Activated CD4-positive, alpha-beta T cell treated with anti-CD3 and anti-CD28 coated beads, Interleukin-2, amount 10 ng/mL, durations not matched to agents 24 days and 14 days (primary cell): ENCODE data around the gene PIP5KL1. TPM values are rescaled to one million over a fixed set of nuclear protein-coding genes. Genes with fewer than 3 reads are reported as not detected.

Experiments used
- DNase-seq: peaks from one replicate; pipeline ENCODE4 v3.0.0; 2022
- H3K27ac Mint-ChIP-seq: one replicate; pipeline ENCODE4 v1.8.0; 2022; ENCODE audit warnings: mild to moderate bottlenecking, mixed read lengths
- H3K27me3 Mint-ChIP-seq: one replicate; pipeline ENCODE4 v1.8.0; 2022; ENCODE audit warnings: mixed read lengths
- H3K36me3 Mint-ChIP-seq: one replicate; pipeline ENCODE4 v1.8.0; 2022; ENCODE audit warnings: low read depth, mild to moderate bottlenecking, mixed read lengths
- H3K4me1 Mint-ChIP-seq: one replicate; pipeline ENCODE4 v1.8.0; 2021; ENCODE audit warnings: mixed read lengths
- H3K4me3 Mint-ChIP-seq: one replicate; pipeline ENCODE4 v1.8.0; 2022; ENCODE audit warnings: mild to moderate bottlenecking, moderate library complexity, mixed read lengths
- H3K9me3 Mint-ChIP-seq: one replicate; pipeline ENCODE4 v1.8.0; 2021; ENCODE audit warnings: mixed read lengths
- intact Hi-C: fragments of 100-400 bp; cut with micrococcal nuclease; formaldehyde crosslinking; loops from one replicate; pipeline ENCODE4 v1.15.1; 2023
- total RNA-seq: library from RNA; stranded (reverse); gene quantifications from 2 replicates; pipeline ENCODE4 v1.2.3, GENCODE V29; 2022

Gene PIP5KL1
- total RNA-seq, 1 donor from 2014 or later = 0.89 TPM

- H3K9me3 Mint-ChIP-seq = no peaks in the 10 kb centered on the region
- intact Hi-C loops = loop anchor here (5.0 kb wide), 2 partner anchors 129 to 304 kb away; partner anchors contain the start of genes CDK9 and STXBP1
- H3K4me3 Mint-ChIP-seq = peak overlapping the region; percentile 86
- H3K36me3 Mint-ChIP-seq = peaks cover 20% of the 10 kb centered on the region
- H3K4me1 Mint-ChIP-seq = peaks cover 48% of the 10 kb centered on the region
- H3K27me3 Mint-ChIP-seq = no peaks in the 10 kb centered on the region
- peak overlapping the region; percentile 87 for H3K27ac Mint-ChIP-seq
- DNase-seq = peak; percentile 78
These were observed 14.5 kb downstream of the PIP5KL1 start for GRCh38 chr9:127915801-127916719.

- intact Hi-C loops = loop anchor here (5.0 kb wide), 2 partner anchors 128 to 303 kb away; partner anchors contain the start of genes CDK9 and STXBP1
- Mint-ChIP-seq H3K27me3 (no peaks in the 10 kb centered on the region), H3K4me3 (peak overlapping the region; percentile 86), H3K36me3 (peaks cover 25% of the 10 kb centered on the region), H3K4me1 (peaks cover 54% of the 10 kb centered on the region), H3K9me3 (no peaks in the 10 kb centered on the region), H3K27ac (peak overlapping the region; percentile 72)
- peak; percentile 65 for DNase-seq
These were observed 15.2 kb downstream of the PIP5KL1 start for GRCh38 chr9:127915325-127915752.

GRCh38 chr9:127913682-127914081, 16.9 kb downstream of the PIP5KL1 start:
- peaks cover 45% of the 10 kb centered on the region for H3K4me1 Mint-ChIP-seq

GRCh38 chr9:127912882-127913281, 17.7 kb downstream of the PIP5KL1 start:
- Mint-ChIP-seq H3K27me3 (no peaks in the 10 kb centered on the region), H3K4me3 (no peak overlapping the region), H3K4me1 (peaks cover 39% of the 10 kb centered on the region), H3K9me3 (no peaks in the 10 kb centered on the region), H3K27ac (peak overlapping the region; percentile 63), H3K36me3 (peaks cover 25% of the 10 kb centered on the region)
- intact Hi-C loops = no loop called here
- DNase-seq = no peak

More at GRCh38 chr9:127913682-127914081, 16.9 kb downstream of the PIP5KL1 start:
- Mint-ChIP-seq H3K4me3 (no peak overlapping the region), H3K27ac (peak overlapping the region; percentile 11), H3K9me3 (no peaks in the 10 kb centered on the region), H3K36me3 (peaks cover 25% of the 10 kb centered on the region), H3K27me3 (no peaks in the 10 kb centered on the region)
- no peak for DNase-seq
- intact Hi-C loops = no loop called here

- intact Hi-C loops = no loop called here
- Mint-ChIP-seq H3K27ac (peak overlapping the region; percentile 96), H3K9me3 (no peaks in the 10 kb centered on the region), H3K4me1 (peaks cover 38% of the 10 kb centered on the region), H3K36me3 (peaks cover 25% of the 10 kb centered on the region), H3K27me3 (no peaks in the 10 kb centered on the region), H3K4me3 (no peak overlapping the region)
- DNase-seq = no peak
These were observed 18.3 kb downstream of the PIP5KL1 start for GRCh38 chr9:127912296-127912695.

GRCh38 chr9:127910613-127911205, 19.9 kb downstream of the PIP5KL1 start:
- DNase-seq = peak; percentile 76
- intact Hi-C loops = no loop called here
- Mint-ChIP-seq H3K27me3 (no peaks in the 10 kb centered on the region), H3K9me3 (no peaks in the 10 kb centered on the region), H3K36me3 (peaks cover 23% of the 10 kb centered on the region), H3K27ac (peak overlapping the region; percentile 96), H3K4me1 (peaks cover 45% of the 10 kb centered on the region), H3K4me3 (peak overlapping the region; percentile 61)

GRCh38 chr9:127909839-127910273, 20.7 kb downstream of the PIP5KL1 start:
- no peak overlapping the region for H3K27ac Mint-ChIP-seq
- no peak for DNase-seq
- peaks cover 23% of the 10 kb centered on the region for H3K36me3 Mint-ChIP-seq
- no peak overlapping the region for H3K4me3 Mint-ChIP-seq
- H3K9me3 Mint-ChIP-seq = no peaks in the 10 kb centered on the region
- H3K4me1 Mint-ChIP-seq = peaks cover 45% of the 10 kb centered on the region
- no peaks in the 10 kb centered on the region for H3K27me3 Mint-ChIP-seq
- intact Hi-C loops = no loop called here

- Mint-ChIP-seq H3K4me3 (no peak overlapping the region), H3K27ac (no peak overlapping the region), H3K36me3 (peaks cover 21% of the 10 kb centered on the region), H3K9me3 (no peaks in the 10 kb centered on the region), H3K27me3 (no peaks in the 10 kb centered on the region), H3K4me1 (peaks cover 51% of the 10 kb centered on the region)
- intact Hi-C loops = no loop called here
- DNase-seq = no peak
These were observed 22.0 kb downstream of the PIP5KL1 start for GRCh38 chr9:127908660-127908926.

- H3K27me3 Mint-ChIP-seq = no peaks in the 10 kb centered on the region
- no peak for DNase-seq
- peaks cover 19% of the 10 kb centered on the region for H3K36me3 Mint-ChIP-seq
- peak overlapping the region; percentile 73 for H3K27ac Mint-ChIP-seq
- no peak overlapping the region for H3K4me3 Mint-ChIP-seq
- H3K4me1 Mint-ChIP-seq = peaks cover 56% of the 10 kb centered on the region
- H3K9me3 Mint-ChIP-seq = no peaks in the 10 kb centered on the region
- intact Hi-C loops = no loop called here
These were observed 22.5 kb downstream of the PIP5KL1 start for GRCh38 chr9:127907867-127908659.

GRCh38 chr9:127905788-127906191, 24.8 kb downstream of the PIP5KL1 start:
- intact Hi-C loops = loop anchor here (1.0 to 2.0 kb wide), 2 partner anchors 12 to 123 kb away; partner anchors contain the start of gene ST6GALNAC4
- Mint-ChIP-seq H3K4me3 (peak overlapping the region; percentile 88), H3K27ac (peak overlapping the region; percentile 99), H3K9me3 (no peaks in the 10 kb centered on the region), H3K27me3 (no peaks in the 10 kb centered on the region), H3K4me1 (peaks cover 45% of the 10 kb centered on the region), H3K36me3 (peaks cover 6% of the 10 kb centered on the region)
- peak; percentile 88 for DNase-seq

- peak; percentile 87 for DNase-seq
- H3K9me3 Mint-ChIP-seq = no peaks in the 10 kb centered on the region
These were observed 25.4 kb downstream of the PIP5KL1 start for GRCh38 chr9:127905004-127905728.

GRCh38 chr9:127904561-127905003, 26.0 kb downstream of the PIP5KL1 start:
- intact Hi-C loops = loop anchor here (1.0 to 2.0 kb wide), 2 partner anchors 13 to 122 kb away; partner anchors contain the start of gene ST6GALNAC4
- H3K4me1 Mint-ChIP-seq = peaks cover 47% of the 10 kb centered on the region
- H3K36me3 Mint-ChIP-seq = peaks cover 7% of the 10 kb centered on the region
- H3K27ac Mint-ChIP-seq = peak overlapping the region; percentile 99
- no peak for DNase-seq
- H3K9me3 Mint-ChIP-seq = no peaks in the 10 kb centered on the region
- H3K27me3 Mint-ChIP-seq = no peaks in the 10 kb centered on the region
- H3K4me3 Mint-ChIP-seq = peak overlapping the region; percentile 88

More at GRCh38 chr9:127905004-127905728, 25.4 kb downstream of the PIP5KL1 start:
- H3K36me3 Mint-ChIP-seq = peaks cover 4% of the 10 kb centered on the region
- H3K4me3 Mint-ChIP-seq = peak overlapping the region; percentile 88
- H3K4me1 Mint-ChIP-seq = peaks cover 42% of the 10 kb centered on the region
- no peaks in the 10 kb centered on the region for H3K27me3 Mint-ChIP-seq
- intact Hi-C loops = loop anchor here (1.0 to 2.0 kb wide), 2 partner anchors 12 to 122 kb away; partner anchors contain the start of gene ST6GALNAC4
- H3K27ac Mint-ChIP-seq = peak overlapping the region; percentile 99
